NCI-H1105 (cell line): ENCODE data around the gene HOOK2.
"Not testable (repeated sequence)": the region's sequence is repeated elsewhere in the genome, so short reads cannot be mapped to it uniquely, and the experiment has no call there.

Experiments
- DNase-seq: peaks from one replicate; lab custom pipeline; 2025; lab: John Stamatoyannopoulos, UW

The HOOK2 gene

DNA sequence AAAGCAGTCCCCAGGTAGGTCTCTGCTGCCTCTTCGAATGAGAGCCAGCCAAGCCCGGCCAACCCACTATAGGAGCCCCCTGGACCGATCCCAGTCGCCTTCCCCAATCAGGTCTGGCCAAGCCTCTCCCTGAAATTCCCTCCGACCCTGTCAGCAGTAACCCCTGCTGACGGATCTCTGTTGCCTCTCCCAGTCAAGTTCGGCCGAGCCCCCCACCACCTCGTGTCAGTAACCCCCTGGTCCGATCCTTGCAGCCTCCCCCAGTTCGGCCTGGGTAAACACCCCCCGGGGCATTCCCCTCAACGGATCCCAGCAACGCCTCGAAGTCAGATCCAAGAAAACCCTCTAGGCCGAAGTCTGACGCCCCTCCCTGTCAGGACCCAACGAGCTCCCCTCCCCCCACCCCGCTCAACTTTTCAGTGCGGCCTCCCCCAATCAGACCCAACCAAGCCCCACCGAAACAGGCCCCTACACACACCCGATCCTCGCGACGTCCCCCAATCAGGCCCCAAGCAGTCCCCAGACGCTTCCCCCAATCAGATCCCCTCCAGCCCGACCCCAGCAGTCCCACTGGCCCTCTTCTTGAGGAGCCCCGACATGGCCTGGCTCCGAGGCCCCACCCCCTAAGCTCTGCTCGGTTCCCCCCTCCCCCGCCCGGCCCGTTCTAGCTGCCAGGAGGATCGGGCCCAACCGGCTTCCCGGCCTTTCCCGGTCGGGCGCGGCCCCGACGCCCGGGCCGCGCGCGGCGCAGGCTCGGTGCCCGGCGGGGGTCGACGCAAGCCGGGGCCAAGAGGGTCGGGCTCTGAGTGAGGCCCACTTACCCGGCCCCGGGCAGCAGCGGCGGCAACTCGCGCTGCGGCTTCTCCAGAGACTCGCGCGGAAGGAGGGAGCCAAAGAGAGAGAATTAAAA lies 53.4 kb downstream of the HOOK2 start:
- peak; percentile 51 for DNase-seq

- no peak for DNase-seq
Observed at GRCh38 chr19:12720851-12721655, 54.3 kb downstream of the HOOK2 start.

GRCh38 chr19:12720296-12720695 lies 55.1 kb downstream of the HOOK2 start:
- DNase-seq: no peak

DNA sequence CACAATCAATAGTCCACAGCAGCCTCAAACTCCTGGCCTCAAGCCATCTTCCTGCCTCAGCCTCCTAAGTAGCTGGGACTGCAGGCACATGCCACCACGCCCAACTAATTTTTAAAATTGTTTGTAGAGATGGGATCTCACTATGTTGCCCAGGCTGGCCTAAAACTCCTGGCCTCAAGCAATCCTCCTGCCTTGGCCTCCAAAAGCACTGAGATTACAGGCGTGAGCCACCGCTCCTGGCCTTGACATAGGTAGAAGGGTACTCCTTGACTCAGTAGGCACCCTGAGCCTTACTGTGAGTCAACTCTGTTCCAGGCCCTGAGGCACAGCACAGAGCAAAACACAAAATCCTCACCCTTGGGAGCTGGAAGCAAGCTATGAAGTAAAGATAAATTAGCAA lies 59.4 kb downstream of the HOOK2 start:
- no peak for DNase-seq

DNA sequence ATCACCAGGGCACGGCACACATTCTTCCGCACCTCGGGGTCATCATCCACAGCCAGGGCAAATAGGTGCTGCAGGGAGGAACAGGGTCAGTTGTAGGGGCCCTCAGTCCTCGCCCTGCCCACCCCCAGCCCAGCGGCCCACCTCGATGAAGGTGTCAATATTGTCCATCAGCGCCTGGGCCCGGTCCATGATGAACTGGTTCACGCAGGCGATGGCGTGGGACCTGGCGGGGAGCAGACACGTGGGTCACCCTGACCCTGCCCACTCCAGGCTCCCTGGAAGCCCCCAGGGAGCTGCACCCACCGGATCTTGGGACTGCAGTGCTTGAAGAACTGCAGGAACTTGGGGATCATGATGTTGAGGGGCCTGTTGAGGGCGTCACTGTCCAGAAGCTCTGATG lies 60.2 kb downstream of the HOOK2 start:
- DNase-seq: no peak

DNA sequence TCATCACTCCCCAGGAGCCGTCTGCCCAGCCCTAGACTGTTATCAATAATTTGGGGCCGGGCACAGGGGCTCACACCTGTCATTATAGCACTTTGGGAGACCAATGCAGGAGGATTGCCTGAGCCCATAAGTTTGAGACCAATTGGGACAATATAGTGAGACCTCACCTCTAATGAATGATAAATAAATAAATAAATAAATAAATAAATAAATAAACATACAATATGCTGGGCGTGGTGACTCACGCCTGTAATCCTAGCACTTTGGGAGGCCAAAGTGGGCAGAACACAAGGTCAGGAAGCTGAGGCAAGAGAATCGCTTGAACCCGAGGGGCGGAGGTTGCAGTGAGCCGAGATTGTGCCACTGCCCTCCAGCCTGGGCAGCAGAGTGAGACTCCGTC lies 62.0 kb downstream of the HOOK2 start:
- DNase-seq: not testable (repeated sequence)
